H9 (cell line): Measurements from ENCODE around the gene BRD8. TPM values are rescaled to one million over a fixed set of nuclear protein-coding genes. Genes with fewer than 3 reads are reported as not detected.

ENCODE experiments used
- DNase-seq: peaks from one replicate; pipeline ENCODE4 v3.0.0-alpha.2; 2017
- H2AFZ ChIP-seq: one replicate; pipeline ENCODE4 v1.6.1; 2013; ENCODE audit warnings: mild to moderate bottlenecking, low read length, control low read depth, moderate library complexity
- H2AK5ac ChIP-seq: 2 replicates; pipeline ENCODE4 v1.6.1; 2013; ENCODE audit warnings: low read length, control low read depth, mixed read lengths; ENCODE audit not compliant: insufficient read length
- H2BK120ac ChIP-seq: one replicate; pipeline ENCODE4 v1.6.1; 2013; ENCODE audit warnings: low read depth, mild to moderate bottlenecking, low read length, control low read depth, inconsistent platforms; ENCODE audit not compliant: poor library complexity, severe bottlenecking
- H2BK12ac ChIP-seq: 2 replicates; pipeline ENCODE4 v1.6.1; 2013; ENCODE audit warnings: low read length, control low read depth, mixed read lengths, low read depth; ENCODE audit not compliant: insufficient read length
- H2BK15ac ChIP-seq: 2 replicates; pipeline ENCODE4 v1.6.1; 2013; ENCODE audit warnings: low read depth, low read length, control low read depth
- H2BK20ac ChIP-seq: one replicate; pipeline ENCODE4 v1.6.1; 2013; ENCODE audit warnings: low read depth, mild to moderate bottlenecking, low read length, control low read depth, inconsistent platforms; ENCODE audit not compliant: poor library complexity, severe bottlenecking
- H2BK5ac ChIP-seq: 2 replicates; pipeline ENCODE4 v1.6.1; 2013; ENCODE audit warnings: low read length, control low read depth, mixed read lengths; ENCODE audit not compliant: insufficient read length
- H3K14ac ChIP-seq: 2 replicates; pipeline ENCODE4 v1.6.1; 2013; ENCODE audit warnings: low read length, control low read depth; ENCODE audit not compliant: insufficient read depth
- H3K18ac ChIP-seq: 2 replicates; pipeline ENCODE4 v1.6.1; 2013; ENCODE audit warnings: low read depth, mild to moderate bottlenecking, mixed read lengths, low read length, control low read depth; ENCODE audit not compliant: insufficient read length
- H3K23ac ChIP-seq: 2 replicates; pipeline ENCODE4 v1.6.1; 2013; ENCODE audit warnings: low read length, control low read depth, mixed read lengths, low read depth; ENCODE audit not compliant: insufficient read length
- H3K23me2 ChIP-seq: 2 replicates; pipeline ENCODE4 v1.6.1; 2013; ENCODE audit warnings: low read depth, mild to moderate bottlenecking, mixed read lengths, low read length, control low read depth; ENCODE audit not compliant: insufficient read length, poor library complexity, severe bottlenecking
- H3K27ac ChIP-seq: 2 replicates; pipeline ENCODE4 v1.5.1; 2013; ENCODE audit warnings: low read length, control low read depth, mixed read lengths, low read depth; ENCODE audit not compliant: insufficient read length
- H3K27me3 ChIP-seq: 2 replicates; pipeline ENCODE4 v1.6.1; 2013; ENCODE audit warnings: low read length, control low read depth, inconsistent platforms; ENCODE audit not compliant: insufficient read depth
- H3K4ac ChIP-seq: 2 replicates; pipeline ENCODE4 v1.6.1; 2013; ENCODE audit warnings: low read depth, mild to moderate bottlenecking, control low read depth, inconsistent platforms, low read length, moderate library complexity
- H3K4me1 ChIP-seq: 2 replicates; pipeline ENCODE4 v1.6.1; 2013; ENCODE audit warnings: low read length, control low read depth, inconsistent platforms; ENCODE audit not compliant: insufficient read depth
- H3K4me2 ChIP-seq: 2 replicates; pipeline ENCODE4 v1.6.1; 2013; ENCODE audit warnings: low read length, control low read depth, mixed read lengths; ENCODE audit not compliant: insufficient read length, insufficient read depth
- H3K56ac ChIP-seq: 2 replicates; pipeline ENCODE4 v1.6.1; 2013; ENCODE audit warnings: low read depth, mild to moderate bottlenecking, mixed read lengths, low read length, control low read depth; ENCODE audit not compliant: insufficient read length
- H3K79me1 ChIP-seq: 2 replicates; pipeline ENCODE4 v1.6.1; 2013; ENCODE audit warnings: low read depth, mild to moderate bottlenecking, moderate library complexity, low read length, control low read depth, inconsistent platforms; ENCODE audit not compliant: insufficient read depth, poor library complexity, severe bottlenecking
- H3K79me2 ChIP-seq: 2 replicates; pipeline ENCODE4 v1.6.1; 2013; ENCODE audit warnings: low read length, control low read depth, inconsistent platforms; ENCODE audit not compliant: insufficient read depth
- H3K9ac ChIP-seq: 2 replicates; pipeline ENCODE4 v1.6.1; 2013; ENCODE audit warnings: low read length, control low read depth, mixed read lengths; ENCODE audit not compliant: insufficient read length; ENCODE audit errors: extremely low read depth
- H3K9me3 ChIP-seq: one replicate; pipeline ENCODE4 v1.6.1; 2013; ENCODE audit warnings: low read depth, low read length, inconsistent platforms; ENCODE audit not compliant: control insufficient read depth
- H3T11ph ChIP-seq: one replicate; pipeline ENCODE4 v1.6.1; 2013; ENCODE audit warnings: mild to moderate bottlenecking, low read length, control low read depth, inconsistent platforms
- H4K20me1 ChIP-seq: one replicate; pipeline ENCODE4 v1.6.1; 2013; ENCODE audit not compliant: control insufficient read depth, insufficient read length, insufficient read depth
- H4K5ac ChIP-seq: 2 replicates; pipeline ENCODE4 v1.6.1; 2013; ENCODE audit warnings: low read depth, mild to moderate bottlenecking, mixed read lengths, low read length, control low read depth; ENCODE audit not compliant: insufficient read length
- H4K8ac ChIP-seq: replicated peaks from 2 replicates; pipeline ENCODE4 v1.6.1; 2013; ENCODE audit warnings: low read length, control low read depth, mixed read lengths, low read depth; ENCODE audit not compliant: insufficient read length
- H4K91ac ChIP-seq: 2 replicates; pipeline ENCODE4 v1.6.1; 2013; ENCODE audit warnings: low read depth, mild to moderate bottlenecking, moderate library complexity, mixed read lengths, low read length, control low read depth; ENCODE audit not compliant: insufficient read length
- H3K27ac Mint-ChIP-seq, 3 experiments: 2 replicates in 2 of 3; 3 replicates in 1 of 3; pipeline ENCODE4 v1.8.0; 2020 to 2021; ENCODE audit warnings: mixed read lengths in 3 of 3, mild to moderate bottlenecking in 1 of 3, moderate library complexity in 1 of 3
- H3K27me3 Mint-ChIP-seq: 2 replicates; pipeline ENCODE4 v1.8.0; 2021; ENCODE audit warnings: low read depth, mild to moderate bottlenecking, moderate library complexity, mixed read lengths
- H3K36me3 Mint-ChIP-seq, 3 experiments: 2 replicates in 2 of 3; 3 replicates in 1 of 3; pipeline ENCODE4 v1.8.0; 2020 to 2021; ENCODE audit warnings: low read depth in 3 of 3, mixed read lengths in 3 of 3; ENCODE audit not compliant: insufficient read depth in 1 of 3
- H3K4me1 Mint-ChIP-seq, 2 experiments: 2 replicates each; pipeline ENCODE4 v1.8.0; 2020; ENCODE audit warnings: mixed read lengths in 2 of 2
- H3K4me3 Mint-ChIP-seq, 2 experiments: 2 replicates in 1 of 2; 3 replicates in 1 of 2; pipeline ENCODE4 v1.8.0; 2020 to 2021; ENCODE audit warnings: mild to moderate bottlenecking in 2 of 2, mixed read lengths in 2 of 2, moderate library complexity in 1 of 2
- H3K9me3 Mint-ChIP-seq, 2 experiments: 2 replicates in 1 of 2; 3 replicates in 1 of 2; pipeline ENCODE4 v1.8.0; 2020; ENCODE audit warnings: mild to moderate bottlenecking in 2 of 2, mixed read lengths in 2 of 2, moderate library complexity in 1 of 2
- WGBS: extraction: QIAGEN DNeasy Blood & Tissue Kit; methylation state at CpG from one replicate; pipeline ENCODE4 v1.1.7; 2013; ENCODE audit warnings: missing lambda C conversion rate, low lambda C conversion rate, mixed read lengths; ENCODE audit not compliant: insufficient read length; ENCODE audit errors: extremely low coverage; 5-methylcytosine and 5-hydroxymethylcytosine counted together
- total RNA-seq: library from RNA; stranded (reverse); gene quantifications from 2 replicates; pipeline ENCODE4 v1.2.1, GENCODE V29; 2021
- TF ChIP-seq, protein P1 (sequence below): fragments of 200-600 bp; sonication (generic); conservative IDR thresholded peaks from 3 replicates; pipeline ENCODE4 v1.8.0; 2021; ENCODE audit warnings: antibody characterized with exemption, mild to moderate bottlenecking

Gene BRD8
- total RNA-seq, 1 experiment from 2014 or later = 67.9 TPM

GRCh38 chr5:138096997-138097828, 81.2 kb downstream of the BRD8 start:
- Histone ChIP-seq H3K14ac (no peak overlapping the region), H2BK15ac (no peak overlapping the region), H3K18ac (no peak overlapping the region), H2BK120ac (no peak overlapping the region), H4K8ac (no peak overlapping the region), H3K4ac (no peak overlapping the region), H2AK5ac (no peak overlapping the region), H3K4me2 (no peak overlapping the region), H2AFZ (no peak overlapping the region), H4K91ac (no peak overlapping the region), H3K23me2 (no peaks in the 10 kb centered on the region), H3T11ph (no peak overlapping the region), H4K20me1 (no peaks in the 10 kb centered on the region), H3K9ac (no peak overlapping the region), H3K9me3 (no peaks in the 10 kb centered on the region), H3K4me1 (peaks cover 11% of the 10 kb centered on the region; the same call in 1 of the 2 replicates), H2BK5ac (no peak overlapping the region), H2BK20ac (no peak overlapping the region), H3K79me1 (no peaks in the 10 kb centered on the region), H3K79me2 (no peaks in the 10 kb centered on the region), H3K23ac (no peak overlapping the region), H3K27ac (no peak overlapping the region), H4K5ac (no peak overlapping the region), H2BK12ac (no peak overlapping the region), H3K56ac (no peak overlapping the region), H3K27me3 (peaks cover 43% of the 10 kb centered on the region)
- Mint-ChIP-seq H3K4me1 (peaks cover 61% of the 10 kb centered on the region in 2 experiments), H3K36me3 (no peaks in the 10 kb centered on the region), H3K27ac (no peak overlapping the region), H3K4me3 (peak overlapping the region in 1 of 2 experiments; percentile 53; a peak in 2 of 5 replicates), H3K9me3 (peaks cover 0 to 2% of the 10 kb centered on the region in 2 experiments; a peak in 2 of 5 replicates), H3K27me3 (peaks cover 92% of the 10 kb centered on the region)
- TF ChIP-seq, protein P1, sequence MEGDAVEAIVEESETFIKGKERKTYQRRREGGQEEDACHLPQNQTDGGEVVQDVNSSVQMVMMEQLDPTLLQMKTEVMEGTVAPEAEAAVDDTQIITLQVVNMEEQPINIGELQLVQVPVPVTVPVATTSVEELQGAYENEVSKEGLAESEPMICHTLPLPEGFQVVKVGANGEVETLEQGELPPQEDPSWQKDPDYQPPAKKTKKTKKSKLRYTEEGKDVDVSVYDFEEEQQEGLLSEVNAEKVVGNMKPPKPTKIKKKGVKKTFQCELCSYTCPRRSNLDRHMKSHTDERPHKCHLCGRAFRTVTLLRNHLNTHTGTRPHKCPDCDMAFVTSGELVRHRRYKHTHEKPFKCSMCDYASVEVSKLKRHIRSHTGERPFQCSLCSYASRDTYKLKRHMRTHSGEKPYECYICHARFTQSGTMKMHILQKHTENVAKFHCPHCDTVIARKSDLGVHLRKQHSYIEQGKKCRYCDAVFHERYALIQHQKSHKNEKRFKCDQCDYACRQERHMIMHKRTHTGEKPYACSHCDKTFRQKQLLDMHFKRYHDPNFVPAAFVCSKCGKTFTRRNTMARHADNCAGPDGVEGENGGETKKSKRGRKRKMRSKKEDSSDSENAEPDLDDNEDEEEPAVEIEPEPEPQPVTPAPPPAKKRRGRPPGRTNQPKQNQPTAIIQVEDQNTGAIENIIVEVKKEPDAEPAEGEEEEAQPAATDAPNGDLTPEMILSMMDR = no peak
- no peak for DNase-seq
- WGBS = no CpG with 5 or more reads among the region's 11 CpGs
